ENCODE results near the gene MORN2.

DNA sequence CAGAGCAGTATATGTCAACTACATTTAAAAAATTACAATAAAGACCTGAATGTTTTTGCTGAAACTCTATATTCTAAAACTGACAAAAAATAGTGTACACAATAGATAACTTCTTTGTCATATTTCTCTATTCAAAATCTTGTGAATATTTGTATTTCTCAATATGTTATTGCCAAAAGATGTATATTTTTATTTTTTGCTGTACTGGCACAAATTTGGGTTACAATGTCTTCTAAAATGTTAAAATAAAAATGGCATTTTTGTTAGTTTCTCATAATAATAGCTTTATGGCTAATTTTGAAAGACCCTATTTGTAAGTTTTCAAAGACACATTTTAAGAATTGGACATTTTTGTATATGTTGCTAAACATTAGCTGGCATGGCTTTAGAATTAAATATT lies 13.3 kb downstream of the MORN2 start:
- TF ChIP-seq, protein P1, sequence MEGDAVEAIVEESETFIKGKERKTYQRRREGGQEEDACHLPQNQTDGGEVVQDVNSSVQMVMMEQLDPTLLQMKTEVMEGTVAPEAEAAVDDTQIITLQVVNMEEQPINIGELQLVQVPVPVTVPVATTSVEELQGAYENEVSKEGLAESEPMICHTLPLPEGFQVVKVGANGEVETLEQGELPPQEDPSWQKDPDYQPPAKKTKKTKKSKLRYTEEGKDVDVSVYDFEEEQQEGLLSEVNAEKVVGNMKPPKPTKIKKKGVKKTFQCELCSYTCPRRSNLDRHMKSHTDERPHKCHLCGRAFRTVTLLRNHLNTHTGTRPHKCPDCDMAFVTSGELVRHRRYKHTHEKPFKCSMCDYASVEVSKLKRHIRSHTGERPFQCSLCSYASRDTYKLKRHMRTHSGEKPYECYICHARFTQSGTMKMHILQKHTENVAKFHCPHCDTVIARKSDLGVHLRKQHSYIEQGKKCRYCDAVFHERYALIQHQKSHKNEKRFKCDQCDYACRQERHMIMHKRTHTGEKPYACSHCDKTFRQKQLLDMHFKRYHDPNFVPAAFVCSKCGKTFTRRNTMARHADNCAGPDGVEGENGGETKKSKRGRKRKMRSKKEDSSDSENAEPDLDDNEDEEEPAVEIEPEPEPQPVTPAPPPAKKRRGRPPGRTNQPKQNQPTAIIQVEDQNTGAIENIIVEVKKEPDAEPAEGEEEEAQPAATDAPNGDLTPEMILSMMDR (IDR thresholded peaks at IDR 0.05), result no peak
- no peak for TF ChIP-seq EZH2 (IDR thresholded peaks at IDR 0.05)
- TF ChIP-seq EZH2phosphoT487 (IDR thresholded peaks at IDR 0.05), result no peak
